IPS DF 6.9 (cell line): ENCODE data around the gene ANO5.
A peak's percentile ranks its signal among the peaks of the same experiment; 100 is the strongest.

ENCODE experiments used
- DNase-seq: peaks from one replicate; pipeline ENCODE4 v3.0.0-alpha.2; 2013; ENCODE audit warnings: low read depth, low spot score
- H3K27ac ChIP-seq: one replicate; pipeline ENCODE4 v1.5.1; 2013; ENCODE audit warnings: low read length, control low read depth
- H3K27me3 ChIP-seq: 2 replicates; pipeline ENCODE4 v1.6.1; 2013; ENCODE audit warnings: mild to moderate bottlenecking, low read length; ENCODE audit not compliant: control insufficient read depth, insufficient read depth
- H3K36me3 ChIP-seq: 2 replicates; pipeline ENCODE4 v1.6.1; 2013; ENCODE audit warnings: low read length; ENCODE audit not compliant: control insufficient read depth, insufficient read depth
- H3K4me1 ChIP-seq: 2 replicates; pipeline ENCODE4 v1.6.1; 2013; ENCODE audit warnings: low read length; ENCODE audit not compliant: control insufficient read depth, insufficient read depth
- H3K4me3 ChIP-seq: 2 replicates; pipeline ENCODE4 v1.5.1; 2013; ENCODE audit warnings: mild to moderate bottlenecking, low read length
- H3K9me3 ChIP-seq: 2 replicates; pipeline ENCODE4 v1.6.1; 2013; ENCODE audit warnings: low read length, inconsistent platforms; ENCODE audit not compliant: control insufficient read depth, insufficient read depth
- WGBS: extraction: QIAGEN DNeasy Blood & Tissue Kit; methylation state at CpG from one replicate; pipeline ENCODE4 v1.1.7; 2013; ENCODE audit warnings: mixed read lengths, missing lambda C conversion rate; ENCODE audit not compliant: insufficient read length, insufficient coverage; 5-methylcytosine and 5-hydroxymethylcytosine counted together

Gene ANO5

GRCh38 chr11:22177186-22177585, 15.7 kb upstream of the ANO5 start:
- Histone ChIP-seq H3K4me1 (peaks cover 2% of the 10 kb centered on the region; the same call in 1 of the 2 replicates), H3K9me3 (no peaks in the 10 kb centered on the region), H3K4me3 (no peak overlapping the region), H3K27ac (no peak overlapping the region), H3K27me3 (no peaks in the 10 kb centered on the region), H3K36me3 (no peaks in the 10 kb centered on the region)
- no peak for DNase-seq
- WGBS: no CpG with 5 or more reads among the region's 4 CpGs

DNA sequence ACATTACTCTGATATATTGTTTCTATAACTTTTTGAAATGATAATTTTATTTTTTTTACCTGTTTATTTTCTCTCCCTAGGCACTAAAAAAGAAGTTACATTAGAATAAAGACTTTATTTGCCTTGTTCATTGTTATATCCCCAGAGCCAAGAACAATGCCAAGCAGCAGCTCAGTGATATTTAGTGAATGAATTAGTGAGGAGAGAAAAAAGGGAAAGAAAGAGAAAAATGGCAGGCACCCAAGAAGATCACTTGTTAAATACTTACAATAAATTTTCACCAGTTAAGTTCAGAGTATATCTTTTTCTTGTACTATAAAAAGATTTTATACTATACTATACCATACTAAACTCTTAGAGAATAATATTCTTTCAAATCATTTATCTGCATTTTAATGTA, 13.3 kb upstream of the ANO5 start:
- Histone ChIP-seq H3K4me3 (no peak overlapping the region), H3K4me1 (peaks cover 2% of the 10 kb centered on the region; the same call in 1 of the 2 replicates), H3K27me3 (no peaks in the 10 kb centered on the region), H3K9me3 (no peaks in the 10 kb centered on the region), H3K27ac (no peak overlapping the region), H3K36me3 (no peaks in the 10 kb centered on the region)
- DNase-seq: no peak

- no peak for DNase-seq
- Histone ChIP-seq H3K4me3 (no peak overlapping the region), H3K9me3 (no peaks in the 10 kb centered on the region), H3K27me3 (no peaks in the 10 kb centered on the region), H3K27ac (no peak overlapping the region), H3K36me3 (no peaks in the 10 kb centered on the region), H3K4me1 (peaks cover 2% of the 10 kb centered on the region; the same call in 1 of the 2 replicates)
- WGBS: no CpG with 5 or more reads among the region's 3 CpGs
Measured at GRCh38 chr11:22180131-22180530, 12.8 kb upstream of the ANO5 start.

DNA sequence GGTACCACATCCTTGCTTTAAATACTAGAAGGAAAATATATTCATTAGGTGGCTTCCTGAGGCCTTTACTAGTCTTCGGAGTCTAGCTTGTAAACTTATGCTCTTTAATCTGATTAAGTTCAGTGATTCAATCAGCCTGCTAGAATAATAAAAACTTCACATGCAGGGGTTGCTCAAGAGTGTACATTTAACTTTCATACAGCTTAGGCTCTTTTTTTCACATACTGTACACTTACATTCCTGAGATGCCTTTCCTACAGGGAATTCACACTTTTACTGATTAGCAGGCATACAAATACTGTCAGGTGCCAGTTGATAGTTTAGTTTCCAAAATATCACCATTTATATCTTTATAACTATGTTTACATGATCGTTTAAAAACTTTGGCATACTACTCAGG, 3.2 kb upstream of the ANO5 start:
- H3K27ac ChIP-seq: no peak overlapping the region
- no peak for DNase-seq
- H3K36me3 ChIP-seq: no peaks in the 10 kb centered on the region
- H3K4me1 ChIP-seq: no peaks in the 10 kb centered on the region
- no CpG with 5 or more reads among the region's 2 CpGs for WGBS
- H3K9me3 ChIP-seq: no peaks in the 10 kb centered on the region
- no peaks in the 10 kb centered on the region for H3K27me3 ChIP-seq
- no peak overlapping the region for H3K4me3 ChIP-seq

GRCh38 chr11:22190827-22191463, 1.9 kb upstream of the ANO5 start:
- no CpG with 5 or more reads among the region's 7 CpGs for WGBS
- Histone ChIP-seq H3K4me1 (no peaks in the 10 kb centered on the region), H3K4me3 (no peak overlapping the region), H3K9me3 (no peaks in the 10 kb centered on the region), H3K27ac (no peak overlapping the region), H3K27me3 (no peaks in the 10 kb centered on the region), H3K36me3 (no peaks in the 10 kb centered on the region)
- DNase-seq: no peak

DNA sequence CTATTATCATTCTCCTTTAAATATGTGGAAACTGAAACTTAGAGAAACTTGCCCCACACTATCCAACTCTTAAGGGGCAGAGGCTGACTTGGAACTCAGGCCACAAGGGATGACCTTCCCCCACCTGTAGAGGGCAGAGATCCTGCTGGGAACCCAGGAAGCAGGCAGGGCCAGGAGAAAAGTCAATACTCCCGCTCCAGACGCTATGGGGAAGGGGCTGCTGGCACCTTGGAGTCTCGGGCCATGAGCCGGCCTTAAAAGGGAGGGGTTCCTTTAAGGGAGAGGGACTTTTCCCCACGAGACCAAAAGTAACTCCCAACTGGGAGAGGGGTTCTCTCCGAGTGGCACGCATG, 620 bp upstream of the ANO5 start:
- peak; percentile 31 for DNase-seq
- Histone ChIP-seq H3K27ac (no peak overlapping the region), H3K4me1 (no peaks in the 10 kb centered on the region), H3K4me3 (peak overlapping the region; percentile 72), H3K9me3 (no peaks in the 10 kb centered on the region), H3K36me3 (no peaks in the 10 kb centered on the region), H3K27me3 (no peaks in the 10 kb centered on the region)
- no CpG with 5 or more reads among the region's 7 CpGs for WGBS

GRCh38 chr11:22193348-22194051, 615 bp downstream of the ANO5 start:
- no CpG with 5 or more reads among the region's 39 CpGs for WGBS
- Histone ChIP-seq H3K4me1 (0 out of 2 replicates have a peak, but pooled peaks cover 2% of the 10 kb centered on the region), H3K27ac (no peak overlapping the region), H3K4me3 (peak overlapping the region; percentile 72; the same call in 1 of the 2 replicates), H3K27me3 (peaks cover 2% of the 10 kb centered on the region; the same call in 1 of the 2 replicates), H3K36me3 (no peaks in the 10 kb centered on the region), H3K9me3 (no peaks in the 10 kb centered on the region)
- DNase-seq: peak; percentile 22

DNA sequence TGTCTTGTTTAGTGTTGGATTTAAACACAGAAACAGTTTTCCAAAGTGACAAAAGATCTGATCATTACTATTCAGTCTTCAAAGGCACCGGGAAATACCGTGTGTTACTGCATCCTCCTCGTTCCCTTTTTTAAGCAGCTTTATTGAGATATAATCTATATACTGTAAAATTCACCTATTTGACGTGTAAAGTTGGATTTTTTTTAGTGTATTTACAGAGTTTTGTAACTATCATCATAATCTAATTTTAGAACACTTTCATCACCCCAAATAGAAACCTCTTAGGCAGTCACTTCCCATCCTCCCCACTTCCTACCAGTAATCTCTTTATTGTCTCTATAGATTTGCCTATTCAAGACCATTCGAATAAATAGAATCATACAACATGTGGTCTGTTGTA, 1.4 kb downstream of the ANO5 start:
- 0 out of 2 replicates have a peak, but pooled peaks cover 2% of the 10 kb centered on the region for H3K4me1 ChIP-seq
- no peaks in the 10 kb centered on the region for H3K9me3 ChIP-seq
- H3K4me3 ChIP-seq: no peak overlapping the region
- H3K27me3 ChIP-seq: peaks cover 2% of the 10 kb centered on the region; the same call in 1 of the 2 replicates
- H3K36me3 ChIP-seq: no peaks in the 10 kb centered on the region
- no peak for DNase-seq
- WGBS: no CpG with 5 or more reads among the region's 5 CpGs
- no peak overlapping the region for H3K27ac ChIP-seq

DNA sequence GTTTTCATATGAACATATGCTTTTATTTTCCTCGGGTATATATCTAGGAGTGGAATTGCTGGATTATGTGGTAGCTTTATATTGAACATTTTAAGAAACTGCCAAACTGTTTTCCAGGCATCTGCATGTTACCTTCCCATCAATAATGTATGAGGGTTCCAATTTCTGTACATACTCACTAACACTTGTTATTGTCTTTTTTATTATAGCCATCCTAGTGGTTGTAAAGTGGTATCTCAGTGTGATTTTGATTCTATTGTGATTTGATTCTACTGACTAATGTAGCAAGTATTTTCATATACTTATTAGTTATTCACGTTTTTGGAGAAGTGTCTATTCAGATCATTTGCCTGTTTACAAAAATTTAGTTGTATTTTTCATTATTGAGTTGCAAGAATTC, 2.0 kb downstream of the ANO5 start:
- Histone ChIP-seq H3K36me3 (no peaks in the 10 kb centered on the region), H3K4me3 (no peak overlapping the region), H3K27ac (no peak overlapping the region), H3K27me3 (peaks cover 2% of the 10 kb centered on the region; the same call in 1 of the 2 replicates), H3K4me1 (0 out of 2 replicates have a peak, but pooled peaks cover 2% of the 10 kb centered on the region), H3K9me3 (no peaks in the 10 kb centered on the region)
- DNase-seq: no peak
- no CpG with 5 or more reads among the region's 2 CpGs for WGBS

- Histone ChIP-seq H3K36me3 (no peaks in the 10 kb centered on the region), H3K27ac (no peak overlapping the region), H3K9me3 (no peaks in the 10 kb centered on the region), H3K4me1 (0 out of 2 replicates have a peak, but pooled peaks cover 2% of the 10 kb centered on the region), H3K4me3 (no peak overlapping the region), H3K27me3 (peaks cover 2% of the 10 kb centered on the region; the same call in 1 of the 2 replicates)
- WGBS: no CpG with 5 or more reads among the region's 4 CpGs
- no peak for DNase-seq
Measured at GRCh38 chr11:22197139-22198005, 4.5 kb downstream of the ANO5 start.
